ENCODE results near the gene NAGLU.

The NAGLU gene

DNA sequence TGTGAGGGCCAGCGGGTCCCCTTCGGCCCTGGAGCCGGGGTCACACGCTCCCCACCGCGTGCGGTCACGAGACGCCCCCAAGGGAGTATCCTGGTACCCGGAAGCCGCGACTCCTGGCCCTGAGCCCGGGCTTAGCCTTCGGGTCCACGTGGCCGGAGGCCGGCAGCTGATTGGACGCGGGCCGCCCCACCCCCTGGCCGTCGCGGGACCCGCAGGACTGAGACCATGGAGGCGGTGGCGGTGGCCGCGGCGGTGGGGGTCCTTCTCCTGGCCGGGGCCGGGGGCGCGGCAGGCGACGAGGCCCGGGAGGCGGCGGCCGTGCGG lies at the start of gene NAGLU:
NAGLU (plus strand) TSS at position 194 of the 324 bp plus-strand sequence; CDS start at position 226, 32 bp downstream.
- DNase-seq: peak; percentile 96

- no peak for DNase-seq
Observed at GRCh38 chr17:42488032-42488431, 48.0 kb upstream of the NAGLU start.

- DNase-seq: no peak
Observed at GRCh38 chr17:42493319-42493718, 42.7 kb upstream of the NAGLU start.

GRCh38 chr17:42494673-42495072 lies 41.4 kb upstream of the NAGLU start:
- no peak for DNase-seq

GRCh38 chr17:42498828-42499227 lies 37.2 kb upstream of the NAGLU start:
- no peak for DNase-seq

- no peak for DNase-seq
Observed at GRCh38 chr17:42502091-42502490, 34.0 kb upstream of the NAGLU start.

- no peak for DNase-seq
Observed at GRCh38 chr17:42502926-42503325, 33.1 kb upstream of the NAGLU start.

- DNase-seq: no peak
Observed at GRCh38 chr17:42507671-42508070, 28.4 kb upstream of the NAGLU start.

- DNase-seq: no peak
Observed at GRCh38 chr17:42508426-42509165, 27.4 kb upstream of the NAGLU start.

DNA sequence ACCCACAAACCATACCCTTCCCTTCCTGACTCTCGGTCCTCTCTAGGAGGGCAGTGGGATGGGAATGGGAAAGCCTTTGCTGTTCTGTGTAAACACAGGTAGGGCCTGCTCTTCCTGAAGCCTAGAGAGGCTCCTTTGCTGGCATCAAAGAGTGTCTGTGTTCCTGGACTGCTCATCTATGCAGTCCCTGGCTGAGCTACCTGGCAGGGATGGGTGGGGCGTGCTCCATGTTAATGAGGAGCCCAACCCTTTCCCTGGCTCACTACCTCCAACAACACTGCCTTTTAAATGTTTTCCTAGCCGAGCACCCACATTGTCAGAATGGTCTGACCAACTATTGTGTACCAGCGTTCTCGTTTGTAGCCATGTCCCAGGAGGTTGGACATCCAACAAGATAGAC lies 26.6 kb upstream of the NAGLU start:
- no peak for DNase-seq

- no peak for DNase-seq
Observed at GRCh38 chr17:42509841-42510240, 26.2 kb upstream of the NAGLU start.

DNA sequence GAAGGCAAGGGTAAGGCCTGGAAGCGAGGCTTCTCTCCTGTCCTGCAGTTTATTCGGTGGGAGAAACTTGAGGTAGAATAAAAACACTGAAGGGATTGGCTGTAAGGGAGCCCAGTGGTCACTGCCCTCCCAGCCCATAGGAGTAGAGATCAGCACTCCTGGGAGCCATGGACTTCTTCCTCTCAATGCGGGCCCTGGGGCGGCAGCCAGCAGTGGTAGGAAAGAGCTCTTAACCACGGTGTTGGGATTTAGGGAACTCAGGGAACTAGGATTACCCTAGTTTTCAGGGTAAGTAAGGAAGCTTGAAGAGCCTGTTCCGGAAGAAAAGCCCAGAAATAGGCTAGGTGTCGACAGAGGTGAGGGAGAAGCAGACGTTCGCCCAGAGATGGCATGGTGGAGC lies 23.8 kb upstream of the NAGLU start:
- no peak for DNase-seq

- DNase-seq: no peak
Observed at GRCh38 chr17:42512733-42513251, 23.2 kb upstream of the NAGLU start.

DNA sequence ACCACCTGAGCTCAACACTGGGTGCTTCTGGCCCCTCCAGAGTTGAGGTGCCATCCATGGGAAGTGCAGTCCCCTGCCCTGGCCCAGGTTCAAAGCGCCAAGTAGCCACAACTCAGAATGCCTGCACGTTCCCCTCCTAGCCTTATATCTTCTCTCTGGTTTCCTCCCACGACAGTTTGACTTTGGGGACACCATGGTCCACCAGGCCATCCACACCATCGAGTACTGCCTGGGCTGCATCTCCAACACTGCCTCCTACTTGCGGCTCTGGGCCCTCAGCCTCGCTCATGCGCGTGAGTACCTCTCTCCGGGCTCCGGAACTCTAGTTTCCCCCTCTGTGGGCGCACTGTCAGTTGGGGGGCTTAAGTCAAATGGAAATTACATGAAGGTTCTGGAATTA lies 22.4 kb upstream of the NAGLU start:
- no peak for DNase-seq

GRCh38 chr17:42514279-42514678 lies 21.8 kb upstream of the NAGLU start:
- no peak for DNase-seq

GRCh38 chr17:42514867-42515266 lies 21.2 kb upstream of the NAGLU start:
- no peak for DNase-seq

DNA sequence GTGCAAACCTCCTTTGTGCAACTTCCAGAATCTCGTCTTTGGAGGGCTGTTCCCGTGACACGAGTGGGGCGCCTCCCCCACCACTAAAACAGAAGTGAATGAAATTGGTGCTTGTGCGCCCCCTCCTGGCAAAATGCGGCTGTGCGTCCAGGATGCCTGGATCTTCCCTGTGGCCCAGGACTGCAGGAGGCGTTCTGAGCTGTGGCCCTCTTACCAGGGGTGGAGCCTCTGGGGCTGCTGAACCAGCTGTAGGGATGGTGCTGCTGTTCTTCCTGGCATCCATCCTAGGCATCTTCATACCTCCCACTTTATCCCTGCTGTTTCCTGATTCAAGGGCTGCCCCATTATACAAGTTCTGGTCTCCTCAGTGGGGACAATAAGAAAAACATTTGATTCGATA lies 18.5 kb upstream of the NAGLU start:
- DNase-seq: peak; percentile 70

DNA sequence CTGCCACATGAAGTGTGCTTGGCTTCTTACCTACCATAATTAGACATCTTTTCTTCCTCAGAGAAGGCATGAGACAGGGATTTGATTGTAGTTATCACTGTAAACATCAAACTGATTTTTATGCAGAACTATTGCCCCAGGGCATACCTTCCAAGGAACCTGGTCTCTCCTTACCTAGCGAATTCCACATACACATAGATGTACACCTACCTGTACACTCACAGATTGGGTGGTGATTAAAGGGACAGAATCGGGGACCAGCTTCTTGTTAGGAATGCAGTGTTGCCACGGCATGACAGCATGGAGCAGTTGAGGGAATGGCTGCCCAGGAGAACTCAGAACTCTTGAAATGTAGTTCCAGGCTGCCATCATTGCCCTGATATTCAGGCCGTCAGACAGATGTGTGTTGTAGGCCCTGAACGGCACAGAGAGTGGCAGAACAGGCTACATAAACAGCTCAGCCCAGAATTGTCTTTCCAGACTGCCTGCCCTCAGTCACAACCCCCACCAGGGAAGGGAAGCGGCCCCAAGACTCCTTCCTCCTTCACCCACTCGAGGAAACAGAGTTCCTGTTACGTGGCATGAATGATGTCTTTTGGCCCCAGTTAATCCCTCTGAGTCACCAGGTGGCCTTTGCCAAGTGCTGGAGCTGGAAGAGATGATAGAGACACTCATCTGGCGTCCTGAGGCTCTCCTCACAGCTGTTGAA lies 17.8 kb upstream of the NAGLU start:
- DNase-seq: no peak

- no peak for DNase-seq
Observed at GRCh38 chr17:42518755-42519545, 17.1 kb upstream of the NAGLU start.

DNA sequence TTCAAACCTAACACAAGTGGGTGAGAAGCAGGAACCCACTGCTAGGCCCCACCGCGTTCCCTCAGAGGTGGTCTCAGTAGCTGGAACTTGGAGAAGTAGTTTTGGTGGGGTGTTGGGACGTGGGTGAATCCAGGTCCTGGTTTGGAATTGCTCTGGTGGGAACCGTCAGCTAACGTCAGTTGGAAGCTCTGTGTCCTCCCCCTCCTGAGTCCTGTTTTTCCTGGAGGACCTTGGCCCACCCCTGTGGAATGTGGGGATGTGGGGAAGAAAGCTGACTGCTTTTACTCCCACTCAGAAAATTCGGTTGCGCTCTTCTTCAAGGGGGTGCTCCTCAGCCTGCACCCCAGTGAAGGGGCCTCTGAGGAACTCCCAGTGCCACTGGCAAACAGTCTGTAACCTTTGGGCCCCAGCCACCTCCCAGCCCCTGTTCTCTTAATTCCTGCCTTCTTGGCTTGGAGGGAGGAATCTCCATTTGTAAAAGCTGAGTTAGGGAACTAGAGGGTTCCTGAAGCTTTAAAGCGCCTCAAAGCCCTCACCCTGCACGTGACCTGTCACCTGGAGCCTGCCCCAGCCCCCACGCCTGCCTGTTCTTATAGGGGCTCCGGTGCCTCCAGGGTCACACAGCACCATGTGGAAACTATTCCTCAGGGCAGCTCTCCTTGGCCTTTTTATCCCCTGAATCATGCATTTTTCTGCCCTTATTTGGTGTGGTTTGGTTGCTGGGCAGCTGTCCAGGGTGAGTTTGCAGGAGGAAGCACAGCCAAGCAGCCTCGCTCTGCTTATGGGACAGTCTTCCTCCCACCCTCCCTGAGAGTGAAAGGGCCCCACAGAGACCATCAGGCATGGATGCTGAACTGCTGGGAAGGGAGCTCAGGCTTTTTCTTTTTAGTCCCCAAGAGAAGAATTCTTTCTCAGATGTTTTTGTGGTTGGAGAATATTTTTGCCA lies 16.2 kb upstream of the NAGLU start:
- peak; percentile 49 for DNase-seq

DNA sequence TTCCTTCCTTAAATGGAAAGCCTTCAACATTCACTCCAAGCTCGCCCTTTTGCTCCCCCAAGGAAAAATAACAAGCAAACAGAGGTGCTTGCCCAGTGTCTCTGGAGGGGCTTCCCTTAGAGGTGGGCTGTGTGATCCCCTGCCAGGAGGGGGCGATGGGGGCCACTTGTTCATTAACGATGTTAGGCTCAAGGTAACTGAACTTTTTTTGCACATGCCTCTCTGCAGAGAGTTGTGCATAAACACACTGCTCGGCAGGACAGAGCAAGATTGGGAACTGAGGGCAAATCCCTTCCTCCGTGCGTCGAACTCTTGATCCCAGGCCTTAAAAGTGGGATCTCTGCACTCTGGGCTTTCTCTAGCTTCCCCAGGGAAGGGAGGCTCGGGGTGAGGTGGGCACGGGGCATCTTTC lies 15.5 kb upstream of the NAGLU start:
- no peak for DNase-seq

DNA sequence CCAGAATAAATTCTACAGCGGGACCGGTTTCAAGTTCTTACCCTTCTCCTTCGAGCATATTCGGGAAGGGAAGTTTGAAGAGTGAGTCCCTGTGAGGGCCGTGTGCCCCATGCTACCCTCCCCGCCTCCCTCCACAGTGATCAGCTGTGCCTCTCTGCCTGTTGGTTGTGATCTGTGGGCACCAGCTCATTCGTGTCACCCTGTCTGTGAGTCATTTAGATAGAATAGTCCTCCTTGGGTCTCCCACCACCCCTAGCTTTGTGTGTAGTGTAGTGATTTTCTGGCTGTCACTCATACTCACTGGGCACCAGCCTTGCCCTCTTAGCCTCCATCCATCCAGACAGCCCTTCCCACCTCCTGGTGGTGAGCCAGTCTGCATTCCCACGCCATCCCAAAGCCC lies 15.0 kb upstream of the NAGLU start:
- no peak for DNase-seq

Data from 8988T (cell line).